Heart left ventricle (tissue), 16 donors: Measurements from ENCODE around the gene PTPRJ. TPM values are rescaled to one million over a fixed set of nuclear protein-coding genes. Genes with fewer than 3 reads are reported as not detected.

Experiments used
- ATAC-seq, 4 donors: fragments of 200-7000 bp; cut with Tn5 transposase; one replicate each; pipeline ENCODE4 v1.9.1; 2020 to 2022; ENCODE audit warnings: moderate library complexity in 4 of 4, mild to moderate bottlenecking in 3 of 4, moderate number of reproducible peaks in 1 of 4
- DNase-seq, 5 donors: peaks; one replicate each; pipeline ENCODE4 v3.0.0-alpha.2; 2020
- H3K27ac ChIP-seq, 12 donors: fragments of 200-600 bp; sonication (generic) in 4 of 12; one replicate each; pipeline versions ENCODE4 v1.5.0 to v1.8.0; 2016 to 2022; ENCODE audit warnings: mild to moderate bottlenecking in 2 of 12
- H3K27me3 ChIP-seq, 9 donors: fragments of 200-600 bp; sonication (generic) in 2 of 9; one replicate each; pipeline versions ENCODE4 v1.5.1 to v1.8.0; 2016 to 2022; ENCODE audit warnings: mild to moderate bottlenecking in 3 of 9
- H3K36me3 ChIP-seq, 9 donors: fragments of 200-600 bp; sonication (generic) in 2 of 9; one replicate each; pipeline versions ENCODE4 v1.5.0 to v1.8.0; 2018 to 2022; ENCODE audit warnings: mild to moderate bottlenecking in 2 of 9
- H3K4me1 ChIP-seq, 12 donors: fragments of 200-600 bp; sonication (generic) in 4 of 12; one replicate each; pipeline versions ENCODE4 v1.5.0 to v1.8.0; 2016 to 2022; ENCODE audit warnings: mild to moderate bottlenecking in 3 of 12
- H3K4me3 ChIP-seq, 12 donors: fragments of 200-600 bp; sonication (generic) in 4 of 12; one replicate each; pipeline versions ENCODE4 v1.5.0 to v1.8.0; 2017 to 2022; ENCODE audit warnings: mild to moderate bottlenecking in 9 of 12, moderate library complexity in 4 of 12
- H3K9me3 ChIP-seq, 12 donors: fragments of 200-600 bp; sonication (generic) in 4 of 12; one replicate each; pipeline versions ENCODE4 v1.5.0 to v1.8.0; 2016 to 2022; ENCODE audit warnings: mild to moderate bottlenecking in 1 of 12
- POLR2A ChIP-seq, 2 donors: fragments of 450-650 bp; IDR thresholded peaks; one replicate each; pipeline ENCODE4 v1.6.1; 2017; ENCODE audit warnings: antibody characterized with exemption in 2 of 2, mild to moderate bottlenecking in 2 of 2, moderate library complexity in 2 of 2
- WGBS, 4 donors: extraction: QIAGEN DNeasy Blood & Tissue Kit in 2 of 4; methylation state at CpG; one replicate each; pipeline versions ENCODE4 v1.1.5 to v1.1.7; 2013 to 2018; 5-methylcytosine and 5-hydroxymethylcytosine counted together
- intact Hi-C, 10 donors: fragments of 100-400 bp; cut with DNase I; formaldehyde crosslinking; loops; one replicate each; pipeline versions ENCODE4 v1.11.1 to v1.14.2; 2022
- polyA plus RNA-seq, 2 donors: library from polyadenylated mRNA; stranded (reverse); fragments of 200-250 nt; gene quantifications; one replicate each; pipeline ENCODE4 v1.2.3, GENCODE V29; 2013
- total RNA-seq, 9 donors: library from RNA; depleted of rRNA in 2 of 9; stranded (reverse); fragments of >200 nt in 2 of 9; fragmentation: NEBNext Ultra II Directional in 3 of 9; extraction: Animal tissue kit (Norgen Biotek cat#: 25700) in 3 of 9; gene quantifications; one replicate each; pipeline versions ENCODE4 v1.1.0 to v1.2.4, GENCODE V29; 2016 to 2023
- TF ChIP-seq, protein P1 (sequence below), 12 donors: fragments of 200-600 bp; sonication (generic) in 4 of 12; IDR thresholded peaks; one replicate each; pipeline versions ENCODE4 v1.5.0 to v1.8.0; 2018 to 2022; ENCODE audit warnings: antibody characterized with exemption in 12 of 12, mild to moderate bottlenecking in 5 of 12
- donor health status: ischemic (EF 13 %, LVEDD 7.1; RV severe dilation, severe dysfunction).
- donor health status: healthy with polysubstance abuse.
- donor health status: DM: no; HTN: yes; CAD: no.
- donor health status: DM: no; HTN: no; CAD: no.
- donor health status: ischemic (EF 25% LVEDD 6.9; RV normal size, moderate dysfunction).
- donor health status: ischemic (EF 25% LVEDD 5.7; RV mildly dilated, moderate dysfunction).
- donor health status: healthy.
- donor health status: DM: yes; HTN: yes; CAD: no.
- donor health status: ischemic (EF 35%, LVEDD 5.7; RV mildly dilated, moderate dysfunction).
- donor health status: nonischemic (EF 11% LVEDD 7.7; RV severe dilation, severe dysfunction).
- donor health status: DM: yes; HTN: yes; CAD: no.
- donor health status: PGD.
- donor health status: ischemic (EF 29% LVEDD 5.4; RV normal size, mild dysfunction).
- donor health status: nonischemic (EF 23%, LVEDD 6.1; RV moderate dilation, normal function).

PTPRJ gene
- total and polyA plus RNA-seq, 11 donors = 1.2 to 39.0 (median 6.3) TPM

DNA sequence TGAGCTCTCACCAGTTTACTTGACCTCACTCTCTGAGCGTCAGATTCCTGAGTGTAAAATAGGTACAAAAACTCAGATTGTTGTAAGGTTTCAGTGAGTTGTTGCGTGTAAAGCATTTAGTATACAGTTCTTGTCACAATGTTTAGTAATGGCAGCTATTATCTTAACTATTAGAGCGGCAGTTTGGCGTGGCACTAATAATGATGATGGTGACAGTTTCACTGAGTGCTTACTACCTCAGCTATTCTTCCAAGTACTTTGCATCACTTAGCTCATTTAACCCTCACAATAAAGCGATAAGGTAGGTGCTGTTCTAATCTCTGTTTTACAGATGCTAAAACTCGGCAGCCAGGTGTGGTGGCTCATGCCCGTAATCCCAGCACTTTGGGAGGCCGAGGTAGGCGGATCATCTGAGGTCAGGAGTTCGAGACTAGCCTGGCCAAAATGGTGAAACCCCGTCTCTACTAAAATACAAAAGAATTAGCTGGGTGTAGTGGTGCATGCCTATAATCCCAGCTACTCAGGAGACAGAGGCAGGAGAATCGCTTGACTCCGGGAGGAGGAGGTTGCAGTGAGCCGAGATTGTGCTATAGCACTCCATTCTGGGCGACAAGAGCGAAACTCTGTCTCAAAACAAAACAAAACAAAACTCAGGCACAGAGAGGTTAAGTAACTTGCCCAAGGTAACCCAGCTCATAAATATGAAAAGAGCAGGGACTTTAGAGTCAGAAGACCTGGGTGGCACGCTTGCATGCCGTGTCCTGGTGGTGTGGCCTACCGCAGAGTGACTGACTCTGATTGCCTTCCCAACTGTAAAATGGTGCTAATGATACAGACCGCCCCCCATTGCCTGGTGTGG, 76.2 kb downstream of the PTPRJ start:
- no peak for DNase-seq
- Histone ChIP-seq H3K4me1 (peaks cover 0 to 75% (median 4%) of the 10 kb centered on the region in 12 donors), H3K27me3 (no peaks in the 10 kb centered on the region), H3K4me3 (no peak overlapping the region), H3K27ac (peak overlapping the region in 1 of 12 donors; percentile 77), H3K36me3 (no peaks in the 10 kb centered on the region), H3K9me3 (no peaks in the 10 kb centered on the region)
- ATAC-seq = no peak
- TF ChIP-seq, protein P1, sequence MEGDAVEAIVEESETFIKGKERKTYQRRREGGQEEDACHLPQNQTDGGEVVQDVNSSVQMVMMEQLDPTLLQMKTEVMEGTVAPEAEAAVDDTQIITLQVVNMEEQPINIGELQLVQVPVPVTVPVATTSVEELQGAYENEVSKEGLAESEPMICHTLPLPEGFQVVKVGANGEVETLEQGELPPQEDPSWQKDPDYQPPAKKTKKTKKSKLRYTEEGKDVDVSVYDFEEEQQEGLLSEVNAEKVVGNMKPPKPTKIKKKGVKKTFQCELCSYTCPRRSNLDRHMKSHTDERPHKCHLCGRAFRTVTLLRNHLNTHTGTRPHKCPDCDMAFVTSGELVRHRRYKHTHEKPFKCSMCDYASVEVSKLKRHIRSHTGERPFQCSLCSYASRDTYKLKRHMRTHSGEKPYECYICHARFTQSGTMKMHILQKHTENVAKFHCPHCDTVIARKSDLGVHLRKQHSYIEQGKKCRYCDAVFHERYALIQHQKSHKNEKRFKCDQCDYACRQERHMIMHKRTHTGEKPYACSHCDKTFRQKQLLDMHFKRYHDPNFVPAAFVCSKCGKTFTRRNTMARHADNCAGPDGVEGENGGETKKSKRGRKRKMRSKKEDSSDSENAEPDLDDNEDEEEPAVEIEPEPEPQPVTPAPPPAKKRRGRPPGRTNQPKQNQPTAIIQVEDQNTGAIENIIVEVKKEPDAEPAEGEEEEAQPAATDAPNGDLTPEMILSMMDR (IDR thresholded peaks at IDR 0.05) = no peak
- no peak for TF ChIP-seq POLR2A (IDR thresholded peaks at IDR 0.05)
- 90 to 95% (median 92%) methylated on average over 20 of the region's 20 CpGs for WGBS, 4 donors
- intact Hi-C loops = no loop called here

DNA sequence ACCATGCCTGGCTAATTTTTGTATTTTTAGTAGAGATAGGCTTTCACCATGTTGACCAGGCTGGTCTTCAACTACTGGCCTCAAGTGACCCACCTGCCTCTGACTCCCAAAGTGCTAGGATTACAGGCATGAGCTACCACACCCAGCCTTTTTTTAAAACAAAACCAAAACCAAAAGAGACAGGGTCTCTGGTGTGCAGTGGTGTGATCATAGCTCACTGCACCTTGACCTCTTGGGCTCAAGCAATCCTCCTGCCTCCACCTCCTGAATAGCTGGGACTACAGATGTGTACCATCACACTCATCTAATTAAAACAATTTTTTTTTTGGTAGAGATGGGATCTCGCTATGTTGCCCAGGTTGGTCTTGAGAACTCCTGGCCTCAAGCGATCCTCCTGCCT, 77.7 kb downstream of the PTPRJ start:
- H3K36me3 ChIP-seq = no peaks in the 10 kb centered on the region
- no peak overlapping the region for H3K27ac ChIP-seq
- H3K4me1 ChIP-seq = peaks cover 0 to 75% (median 0%) of the 10 kb centered on the region in 12 donors
- no peaks in the 10 kb centered on the region for H3K27me3 ChIP-seq
- ATAC-seq = no peak
- no peak for TF ChIP-seq POLR2A (IDR thresholded peaks at IDR 0.05)
- TF ChIP-seq, protein P1 (IDR thresholded peaks at IDR 0.05) = no peak
- no peaks in the 10 kb centered on the region for H3K9me3 ChIP-seq
- intact Hi-C loops = no loop called here
- DNase-seq = no peak
- H3K4me3 ChIP-seq = no peak overlapping the region
- WGBS, 4 donors = 97 to 100% (median 98%) methylated on average over 2 of the region's 2 CpGs

DNA sequence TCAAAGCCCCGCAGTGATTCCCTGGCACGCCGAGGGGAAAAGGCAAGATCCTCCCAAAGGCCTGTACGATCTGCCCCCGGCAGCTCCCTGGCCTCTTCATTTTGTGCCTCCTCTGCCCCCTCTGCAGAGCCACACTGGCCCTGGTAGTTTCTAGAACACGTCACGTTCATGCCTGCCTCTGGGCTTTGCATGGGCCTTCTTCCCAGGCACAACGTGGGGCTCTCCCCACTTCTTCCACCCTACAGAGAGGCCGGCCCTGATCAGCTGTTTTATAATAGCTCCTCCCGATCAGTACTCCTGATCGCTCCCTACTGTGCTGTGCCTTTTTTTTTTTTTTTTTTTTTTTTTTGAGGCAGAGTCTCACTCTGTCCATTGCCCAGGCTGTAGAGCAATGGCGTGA, 78.4 kb downstream of the PTPRJ start:
- no peaks in the 10 kb centered on the region for H3K36me3 ChIP-seq
- no peaks in the 10 kb centered on the region for H3K9me3 ChIP-seq
- peaks cover 0 to 78% (median 4%) of the 10 kb centered on the region in 12 donors for H3K4me1 ChIP-seq
- WGBS, 4 donors = 93 to 95% (median 95%) methylated on average over 12 of the region's 12 CpGs
- no peak for TF ChIP-seq POLR2A (IDR thresholded peaks at IDR 0.05)
- TF ChIP-seq, protein P1 (IDR thresholded peaks at IDR 0.05) = no peak
- H3K27me3 ChIP-seq = no peaks in the 10 kb centered on the region
- H3K27ac ChIP-seq = no peak overlapping the region
- no peak overlapping the region for H3K4me3 ChIP-seq
- intact Hi-C loops = no loop called here
- DNase-seq (no peak), ATAC-seq (no peak)

DNA sequence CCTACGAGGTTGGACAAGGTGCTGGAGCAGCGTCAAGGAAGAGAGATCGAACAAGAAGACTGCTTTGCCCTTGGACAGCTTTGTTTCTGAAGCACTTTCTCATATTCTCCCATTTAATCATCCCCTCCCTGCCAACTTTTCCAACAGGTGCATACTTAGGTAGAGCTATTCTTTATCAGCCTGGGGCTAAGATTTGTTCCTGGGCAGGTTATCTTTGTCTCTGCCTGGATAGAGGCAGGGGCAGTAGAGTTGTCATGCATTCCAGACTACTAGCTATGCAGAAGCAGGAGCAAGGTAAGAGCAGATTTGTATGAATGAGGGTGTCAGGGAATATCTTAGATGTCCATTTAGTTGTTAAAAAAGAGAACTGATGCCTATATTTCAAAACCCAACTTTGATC, 82.3 kb downstream of the PTPRJ start:
- 87 to 97% (median 95%) methylated on average over 3 of the region's 3 CpGs for WGBS, 4 donors
- intact Hi-C loops = loop anchor here in 1 of 10 donors (10.0 kb wide), 1 partner anchor 78 kb away; the partner anchor contains the start of gene PTPRJ
- Histone ChIP-seq H3K4me3 (no peak overlapping the region), H3K27me3 (no peaks in the 10 kb centered on the region), H3K9me3 (no peaks in the 10 kb centered on the region), H3K27ac (peak overlapping the region in 2 of 12 donors; percentile 78 to 82), H3K36me3 (no peaks in the 10 kb centered on the region), H3K4me1 (peaks cover 0 to 84% (median 19%) of the 10 kb centered on the region in 12 donors)
- TF ChIP-seq, protein P1 (IDR thresholded peaks at IDR 0.05) = no peak
- no peak for TF ChIP-seq POLR2A (IDR thresholded peaks at IDR 0.05)
- no peak for DNase-seq
- ATAC-seq = no peak
